ENCODE data around the gene RBM8A.

- TF ChIP-seq CREB5 (CRISPR knock-in tag; IDR thresholded peaks at IDR 0.05; ENCODE audit: low read depth) (no peak), ISL1 (CRISPR knock-in tag; IDR thresholded peaks at IDR 0.05) (no peak), ARNTL (CRISPR knock-in tag; IDR thresholded peaks at IDR 0.05; ENCODE audit: borderline replicate concordance, low read depth) (no peak), PATZ1 (CRISPR knock-in tag; IDR thresholded peaks at IDR 0.05; ENCODE audit: borderline replicate concordance) (no peak), OSR1 (CRISPR knock-in tag; IDR thresholded peaks at IDR 0.05) (no peak), RARB (CRISPR knock-in tag; IDR thresholded peaks at IDR 0.05) (no peak)
These were observed 49.7 kb upstream of the RBM8A start for GRCh38 chr1:145977016-145977415.

All from SK-N-SH treated with all-trans-retinoic acid at 6 μM for 48 hours (cell line).